GM18508 (cell line): ENCODE data around the gene ALX4.

ENCODE experiments used
- ATAC-seq: cut with Tn5 transposase; IDR thresholded peaks from one replicate; pipeline ENCODE4 v1.9.1; 2021; ENCODE audit warnings: moderate number of reproducible peaks; ENCODE audit not compliant: insufficient read depth, unreplicated experiment

ALX4 gene

GRCh38 chr11:44304091-44305025, 5.6 kb downstream of the ALX4 start:
- no peak for ATAC-seq

DNA sequence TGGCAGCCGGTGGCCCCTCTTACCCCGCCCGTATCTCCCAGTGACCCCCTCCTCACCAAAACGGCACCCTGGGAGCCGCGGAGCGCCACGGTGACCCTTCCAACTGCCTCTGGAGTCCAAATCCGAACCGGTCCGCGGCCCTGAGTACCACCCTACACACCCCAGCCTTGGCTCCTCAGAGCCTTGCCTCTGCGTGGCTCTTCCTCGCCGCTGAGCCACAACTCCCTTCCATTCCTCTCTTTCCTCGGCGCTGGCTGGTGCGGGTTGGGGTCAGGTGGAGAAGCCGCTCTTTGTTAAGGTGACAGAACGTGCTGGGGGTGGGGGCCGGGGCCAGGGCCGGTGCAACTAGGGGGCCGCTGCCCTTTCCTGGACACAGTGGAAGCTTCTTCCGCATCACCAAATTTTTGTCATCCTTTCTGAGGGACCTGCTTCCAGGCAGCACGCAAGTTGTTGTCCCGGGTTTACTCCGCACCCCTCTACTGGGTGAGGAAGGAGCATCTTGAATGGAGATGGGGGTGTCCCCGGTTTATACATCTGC, 6.5 kb downstream of the ALX4 start:
- ATAC-seq: no peak

DNA sequence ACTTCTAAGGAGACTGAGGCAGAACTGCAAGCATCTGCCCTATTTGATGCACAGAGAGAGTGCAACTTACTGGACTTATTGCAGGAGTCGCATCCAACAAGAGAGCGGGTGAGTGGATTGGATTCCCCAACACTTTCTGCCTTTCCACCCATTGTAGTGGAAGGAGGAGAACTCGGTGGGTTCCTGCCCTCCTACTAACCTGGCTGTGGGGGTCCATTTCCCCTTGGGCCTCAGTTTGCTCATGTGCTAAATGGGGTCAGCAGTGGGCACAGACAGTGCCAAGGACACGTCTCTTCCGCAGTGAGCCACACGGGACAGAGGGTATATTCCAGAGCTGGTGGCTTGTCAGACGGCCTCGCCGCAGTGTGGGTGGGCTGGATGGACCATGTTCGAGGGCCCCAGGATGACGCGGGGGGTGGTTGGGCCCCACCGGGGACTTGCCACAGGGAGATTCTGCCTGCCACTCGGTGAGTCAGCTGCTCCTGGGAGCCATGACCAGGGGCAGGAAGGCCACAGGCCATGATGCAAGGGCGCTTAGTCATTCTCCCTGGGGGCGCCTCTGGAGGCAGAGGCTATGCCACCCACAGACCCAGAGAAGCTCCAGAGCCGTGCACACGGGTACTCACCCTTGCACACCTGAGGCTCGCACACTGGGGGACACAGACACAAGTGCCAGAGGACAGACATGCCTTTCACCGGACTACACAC, 8.2 kb downstream of the ALX4 start:
- ATAC-seq: no peak

DNA sequence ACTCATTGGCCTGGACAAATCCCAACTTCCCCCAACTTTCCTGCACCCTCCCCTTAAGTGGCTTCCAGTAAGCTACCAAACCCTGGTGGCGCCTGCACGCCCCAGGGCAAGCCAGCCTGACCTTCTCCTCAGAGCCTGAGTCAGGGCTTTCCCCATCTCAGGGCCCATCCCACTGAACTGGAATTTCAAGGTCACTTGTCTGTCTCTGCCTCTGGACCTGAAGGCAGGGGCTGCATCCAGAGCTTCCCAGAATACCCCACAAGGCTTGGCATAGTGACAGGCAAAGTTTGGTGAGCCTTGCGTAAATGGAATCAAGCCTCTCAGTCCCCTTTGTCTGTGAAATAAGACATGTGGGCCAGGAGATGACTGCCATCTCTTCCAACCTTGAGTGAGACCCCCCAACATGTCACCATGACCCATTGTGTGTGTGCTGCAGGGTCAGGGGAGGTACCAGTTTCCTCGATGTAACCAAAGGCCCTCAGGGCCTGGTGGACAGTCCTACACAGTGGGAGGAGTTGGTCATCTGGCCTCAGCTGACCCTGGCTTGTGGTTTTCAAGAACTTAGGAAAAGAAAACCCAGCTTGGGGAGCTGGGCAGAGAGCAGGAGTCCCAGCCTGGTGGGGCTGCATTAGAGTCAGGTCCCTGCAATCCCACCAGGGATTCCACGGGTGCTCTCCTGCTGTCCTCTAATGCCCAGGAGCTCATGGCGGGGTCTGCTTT, 8.9 kb downstream of the ALX4 start:
- no peak for ATAC-seq

DNA sequence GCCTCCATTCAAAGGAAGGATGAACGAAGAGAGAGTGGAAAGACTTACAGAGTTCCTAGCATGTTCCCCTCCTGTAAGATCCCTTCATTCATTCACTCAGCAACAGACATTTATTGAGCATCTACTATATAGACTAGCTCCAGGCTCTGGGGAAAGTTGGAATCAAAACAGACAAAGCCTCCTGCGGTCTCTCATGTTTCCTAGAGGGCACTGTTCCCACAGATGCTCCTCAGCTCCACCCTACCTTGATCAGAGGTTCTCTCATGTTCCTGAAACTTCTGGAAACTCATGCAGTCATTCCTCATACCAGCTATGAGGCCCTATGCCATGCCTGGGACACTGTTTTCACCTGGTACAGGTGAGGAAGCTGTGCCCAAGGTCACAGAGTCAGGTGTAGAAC, 11.1 kb downstream of the ALX4 start:
- ATAC-seq: no peak

- no peak for ATAC-seq
These were observed 19.7 kb downstream of the ALX4 start for GRCh38 chr11:44290208-44290607.

- ATAC-seq: no peak
These were observed 21.8 kb downstream of the ALX4 start for GRCh38 chr11:44288133-44288526.

- ATAC-seq: no peak
These were observed 23.0 kb downstream of the ALX4 start for GRCh38 chr11:44286911-44287310.

DNA sequence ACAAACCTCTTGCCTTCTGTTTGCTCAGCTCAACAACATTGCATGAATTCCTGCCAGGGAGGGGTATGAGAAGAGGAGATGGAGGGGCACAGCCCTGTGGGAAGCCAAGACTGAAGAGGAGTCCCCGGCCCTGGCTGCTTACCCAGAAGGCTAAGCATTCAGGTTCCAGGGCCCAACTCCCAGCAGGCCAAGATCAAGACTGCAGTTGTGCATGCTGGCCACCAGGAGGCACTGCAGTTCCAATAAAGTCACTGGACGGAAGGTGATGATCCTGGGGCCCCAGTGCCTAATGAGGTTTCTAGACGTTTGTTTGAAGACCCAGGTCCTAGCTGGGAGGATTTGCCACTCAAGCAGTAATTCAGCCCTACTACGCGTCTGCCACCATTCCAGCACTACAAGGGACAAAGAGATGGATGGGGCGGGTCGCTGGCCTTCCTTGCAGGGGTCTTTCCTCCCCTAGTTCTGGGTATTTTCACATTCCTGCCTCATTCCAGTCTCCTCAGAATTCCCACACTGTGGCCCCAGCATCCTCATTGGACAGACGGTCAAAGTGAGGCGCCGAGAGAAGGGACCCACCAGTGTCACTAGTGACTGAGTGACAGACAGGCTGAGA, 23.6 kb downstream of the ALX4 start:
- ATAC-seq: no peak

- no peak for ATAC-seq
These were observed 24.2 kb downstream of the ALX4 start for GRCh38 chr11:44285756-44286155.

DNA sequence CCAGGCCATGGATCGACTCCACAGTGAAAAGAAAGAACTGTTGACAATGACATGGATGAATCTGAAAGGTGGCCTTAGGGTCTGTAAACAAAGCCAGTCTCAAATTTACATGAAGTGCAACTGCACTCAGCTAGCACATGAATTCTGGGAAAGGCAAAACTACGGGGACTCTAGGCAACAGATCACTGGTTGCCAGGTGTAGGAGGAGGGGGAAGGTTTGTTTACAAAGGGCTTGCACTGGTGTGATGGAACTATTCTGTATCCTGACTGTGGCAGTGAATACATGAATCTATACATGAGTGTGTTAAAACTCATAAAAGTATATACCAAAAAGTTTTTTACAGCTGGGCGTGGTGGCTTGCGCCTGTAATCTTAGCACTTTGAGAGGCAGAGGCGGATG, 27.3 kb downstream of the ALX4 start:
- ATAC-seq: no peak

DNA sequence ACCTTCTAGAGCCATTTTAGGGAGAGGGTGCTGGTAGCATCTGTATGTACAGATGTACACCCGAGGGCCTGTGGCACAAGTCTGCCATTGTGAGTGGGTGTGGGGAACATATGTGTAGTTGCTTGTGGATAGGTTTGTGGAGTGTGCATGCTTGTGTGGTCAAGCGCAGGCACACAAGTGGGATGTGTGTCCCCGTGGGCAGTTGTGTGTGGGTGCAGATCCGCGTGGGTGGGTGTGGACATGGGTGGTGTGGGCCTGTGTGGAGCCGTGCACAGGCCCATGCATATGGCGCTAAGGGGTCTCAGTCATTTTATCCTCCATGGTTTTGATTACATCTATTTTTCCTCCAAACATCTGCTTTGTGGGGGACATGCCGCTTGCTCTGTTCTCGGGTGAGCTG, 28.8 kb downstream of the ALX4 start:
- ATAC-seq: no peak

- ATAC-seq: no peak
These were observed 29.7 kb downstream of the ALX4 start for GRCh38 chr11:44280257-44280656.

- no peak for ATAC-seq
These were observed 30.5 kb downstream of the ALX4 start for GRCh38 chr11:44279483-44279882.

DNA sequence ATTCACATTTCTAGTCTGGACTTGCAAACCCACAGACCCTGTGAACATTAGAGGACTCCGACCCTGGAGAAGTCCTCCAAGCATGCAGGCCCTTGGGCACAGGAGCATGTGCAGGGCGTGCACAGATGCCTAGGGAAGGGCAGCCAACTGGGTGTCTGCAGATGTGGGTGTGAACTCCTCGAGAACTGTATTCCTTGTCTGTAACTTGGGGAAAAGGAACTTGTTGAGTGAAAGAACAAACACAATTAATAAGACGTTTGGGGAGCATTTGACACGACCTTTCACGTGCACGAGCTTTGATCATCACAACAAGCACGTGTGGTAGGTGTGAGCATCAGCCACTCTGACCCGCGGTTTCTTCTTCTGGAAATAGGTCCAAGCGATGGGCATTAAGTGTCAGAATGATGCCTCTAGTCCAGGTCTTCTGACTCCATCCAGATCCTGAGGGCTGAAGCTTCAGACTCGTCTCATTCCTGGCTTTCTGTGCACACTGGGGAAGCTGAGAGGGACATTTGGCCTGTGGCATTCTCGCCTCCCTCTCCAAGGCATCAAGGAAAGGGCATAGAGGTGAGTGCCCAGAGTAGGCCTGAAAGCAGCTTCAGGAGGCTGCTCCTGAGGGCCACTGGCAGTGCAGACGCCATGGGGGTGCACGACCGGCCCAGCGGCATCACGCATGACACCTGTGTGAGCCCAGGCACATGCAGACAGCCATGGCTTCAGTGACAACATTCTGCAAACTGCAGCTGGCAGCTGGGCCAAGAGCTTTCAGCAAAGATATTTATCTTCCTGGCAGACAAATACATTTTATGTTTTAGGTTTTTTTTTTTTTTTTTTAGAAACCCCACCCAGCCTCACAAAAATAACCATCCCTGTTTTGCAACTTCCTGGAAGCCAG, 32.5 kb downstream of the ALX4 start:
- ATAC-seq: no peak

DNA sequence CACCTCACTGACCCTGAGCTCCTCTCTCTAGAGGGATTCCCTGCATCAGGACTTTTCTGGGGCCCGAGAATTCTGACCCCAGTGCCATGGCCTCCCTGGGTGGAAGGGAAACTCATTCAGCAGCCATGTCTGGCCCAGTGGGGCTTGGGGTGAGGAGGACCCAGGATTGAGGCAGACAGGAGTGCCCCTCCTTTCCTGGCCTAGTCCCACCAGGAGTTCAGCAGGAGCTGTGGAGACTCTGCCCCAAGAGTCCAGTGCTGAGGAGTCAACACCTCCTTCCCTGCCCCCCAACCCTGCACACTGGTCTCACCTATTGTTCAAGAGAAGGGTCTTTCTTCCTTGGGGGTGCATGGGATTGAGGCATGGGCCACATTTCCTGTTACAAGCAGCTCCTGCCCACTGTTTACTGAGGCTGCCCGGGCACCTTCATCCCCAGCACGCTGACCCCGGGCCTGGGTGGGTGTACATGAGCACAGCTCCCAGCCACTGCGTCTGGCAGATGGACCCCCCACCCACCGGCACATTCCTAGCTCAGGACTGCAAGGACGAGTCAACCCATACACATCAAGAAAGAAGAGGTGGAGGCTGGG, 33.9 kb downstream of the ALX4 start:
- ATAC-seq: no peak

GRCh38 chr11:44275241-44275640, 34.7 kb downstream of the ALX4 start:
- ATAC-seq: no peak

GRCh38 chr11:44274404-44274803, 35.5 kb downstream of the ALX4 start:
- ATAC-seq: no peak

DNA sequence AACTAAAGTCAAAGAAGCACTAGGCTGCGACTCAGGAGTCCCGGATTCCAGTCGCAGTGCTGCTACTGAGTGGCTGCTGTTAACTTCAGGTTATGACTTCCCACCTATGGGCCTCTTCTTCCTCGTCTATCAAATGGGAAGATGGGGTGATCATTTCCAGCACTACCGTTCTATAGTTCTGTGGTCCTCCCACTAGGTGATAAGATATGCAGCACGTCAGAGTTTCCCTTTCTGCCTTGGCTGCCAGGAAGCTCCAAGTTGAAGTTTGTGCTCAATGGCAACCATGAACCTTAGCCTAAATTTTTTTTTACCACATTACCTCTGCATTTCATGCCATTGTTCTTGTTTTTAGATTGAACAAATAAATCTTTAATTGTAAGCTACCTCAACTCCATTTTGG, 38.7 kb downstream of the ALX4 start:
- ATAC-seq: no peak
